Cortex of kidney (tissue), 1 donor: Measurements from ENCODE around the gene CD38.

Experiments used
- DNase-seq: peaks from one replicate; lab custom pipeline; 2025; lab: John Stamatoyannopoulos, UW

CD38 gene

GRCh38 chr4:15868111-15868510, 90.0 kb downstream of the CD38 start:
- no peak for DNase-seq

- no peak for DNase-seq
Measured at GRCh38 chr4:15868826-15869413, 90.8 kb downstream of the CD38 start.

GRCh38 chr4:15870079-15870478, 92.0 kb downstream of the CD38 start:
- DNase-seq, result no peak

- DNase-seq, result no peak
Measured at GRCh38 chr4:15870921-15871664, 93.0 kb downstream of the CD38 start.

GRCh38 chr4:15873117-15873516, 95.0 kb downstream of the CD38 start:
- DNase-seq, result no peak

GRCh38 chr4:15874671-15875070, 96.5 kb downstream of the CD38 start:
- no peak for DNase-seq

GRCh38 chr4:15875663-15876460, 97.7 kb downstream of the CD38 start:
- DNase-seq, result no peak

GRCh38 chr4:15878011-15878410, 99.9 kb downstream of the CD38 start:
- DNase-seq, result no peak

GRCh38 chr4:15881820-15882219, 103.7 kb downstream of the CD38 start:
- no peak for DNase-seq

- DNase-seq, result no peak
Measured at GRCh38 chr4:15882675-15883086, 104.6 kb downstream of the CD38 start.

- no peak for DNase-seq
Measured at GRCh38 chr4:15883610-15884243, 105.6 kb downstream of the CD38 start.

GRCh38 chr4:15884666-15885065, 106.5 kb downstream of the CD38 start:
- no peak for DNase-seq

GRCh38 chr4:15885422-15885821, 107.3 kb downstream of the CD38 start:
- DNase-seq, result no peak

GRCh38 chr4:15888515-15888914, 110.4 kb downstream of the CD38 start:
- no peak for DNase-seq

- no peak for DNase-seq
Measured at GRCh38 chr4:15890246-15890829, 112.2 kb downstream of the CD38 start.

GRCh38 chr4:15891312-15891711, 113.2 kb downstream of the CD38 start:
- DNase-seq, result no peak

GRCh38 chr4:15893962-15894361, 115.8 kb downstream of the CD38 start:
- DNase-seq, result no peak

GRCh38 chr4:15894393-15894792, 116.3 kb downstream of the CD38 start:
- no peak for DNase-seq

- DNase-seq, result no peak
Measured at GRCh38 chr4:15894921-15895916, 117.1 kb downstream of the CD38 start.

- no peak for DNase-seq
Measured at GRCh38 chr4:15897577-15897976, 119.4 kb downstream of the CD38 start.

GRCh38 chr4:15898902-15899301, 120.8 kb downstream of the CD38 start:
- DNase-seq, result no peak
